ENCODE measurements around the gene SETDB1. TPM values are rescaled to one million over a fixed set of nuclear protein-coding genes. Genes with fewer than 3 reads are reported as not detected.

SETDB1 gene
- total and polyA plus RNA-seq, 2 of the 13 experiments (the other 11 are each of a cell fraction or from before 2014, with no cell fraction given), result 33.1 to 34.6 TPM

- TF ChIP-seq HMGXB4 (CRISPR knock-in tag; IDR thresholded peaks at IDR 0.05; ENCODE audit: borderline replicate concordance in 1 of 2, low read depth in 1 of 2) (peak; percentile 50 to 67; a peak in 2 of 4 replicates), NFIB (CRISPR knock-in tag; IDR thresholded peaks at IDR 0.05; ENCODE audit: borderline replicate concordance) (no peak), HHEX (CRISPR knock-in tag; IDR thresholded peaks at IDR 0.05) (no peak), HOXA3 (CRISPR knock-in tag; IDR thresholded peaks at IDR 0.05) (peak; percentile 79; the same call in 1 of the 2 replicates), PHF21A (CRISPR knock-in tag; IDR thresholded peaks at IDR 0.05) (peak; percentile 83), ZNF567 (CRISPR knock-in tag; IDR thresholded peaks at IDR 0.05; ENCODE audit: borderline replicate concordance) (no peak), ZNF230 (CRISPR knock-in tag; IDR thresholded peaks at IDR 0.05) (peak; percentile 65; the same call in 1 of the 2 replicates), SOX6 (IDR thresholded peaks at IDR 0.05) (no peak), SOX6 (CRISPR knock-in tag; IDR thresholded peaks at IDR 0.05) (peak; percentile 92), ARNT2 (CRISPR knock-in tag; IDR thresholded peaks at IDR 0.05; ENCODE audit: low read depth) (0 out of 2 replicates have a peak, but pooled peaks have one; percentile 30), DR1 (CRISPR knock-in tag; IDR thresholded peaks at IDR 0.05) (no peak), ZNF800 (CRISPR knock-in tag; IDR thresholded peaks at IDR 0.05) (peak; percentile 25; the same call in 1 of the 2 replicates), RCOR2 (CRISPR knock-in tag; IDR thresholded peaks at IDR 0.05) (peak; percentile 81)
- TF ChIP-seq, protein P1, sequence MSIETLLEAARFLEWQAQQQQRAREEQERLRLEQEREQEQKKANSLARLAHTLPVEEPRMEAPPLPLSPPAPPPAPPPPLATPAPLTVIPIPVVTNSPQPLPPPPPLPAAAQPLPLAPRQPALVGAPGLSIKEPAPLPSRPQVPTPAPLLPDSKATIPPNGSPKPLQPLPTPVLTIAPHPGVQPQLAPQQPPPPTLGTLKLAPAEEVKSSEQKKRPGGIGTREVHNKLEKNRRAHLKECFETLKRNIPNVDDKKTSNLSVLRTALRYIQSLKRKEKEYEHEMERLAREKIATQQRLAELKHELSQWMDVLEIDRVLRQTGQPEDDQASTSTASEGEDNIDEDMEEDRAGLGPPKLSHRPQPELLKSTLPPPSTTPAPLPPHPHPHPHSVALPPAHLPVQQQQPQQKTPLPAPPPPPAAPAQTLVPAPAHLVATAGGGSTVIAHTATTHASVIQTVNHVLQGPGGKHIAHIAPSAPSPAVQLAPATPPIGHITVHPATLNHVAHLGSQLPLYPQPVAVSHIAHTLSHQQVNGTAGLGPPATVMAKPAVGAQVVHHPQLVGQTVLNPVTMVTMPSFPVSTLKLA (IDR thresholded peaks at IDR 0.05), result peak; percentile 35
- TF ChIP-seq, protein P2, sequence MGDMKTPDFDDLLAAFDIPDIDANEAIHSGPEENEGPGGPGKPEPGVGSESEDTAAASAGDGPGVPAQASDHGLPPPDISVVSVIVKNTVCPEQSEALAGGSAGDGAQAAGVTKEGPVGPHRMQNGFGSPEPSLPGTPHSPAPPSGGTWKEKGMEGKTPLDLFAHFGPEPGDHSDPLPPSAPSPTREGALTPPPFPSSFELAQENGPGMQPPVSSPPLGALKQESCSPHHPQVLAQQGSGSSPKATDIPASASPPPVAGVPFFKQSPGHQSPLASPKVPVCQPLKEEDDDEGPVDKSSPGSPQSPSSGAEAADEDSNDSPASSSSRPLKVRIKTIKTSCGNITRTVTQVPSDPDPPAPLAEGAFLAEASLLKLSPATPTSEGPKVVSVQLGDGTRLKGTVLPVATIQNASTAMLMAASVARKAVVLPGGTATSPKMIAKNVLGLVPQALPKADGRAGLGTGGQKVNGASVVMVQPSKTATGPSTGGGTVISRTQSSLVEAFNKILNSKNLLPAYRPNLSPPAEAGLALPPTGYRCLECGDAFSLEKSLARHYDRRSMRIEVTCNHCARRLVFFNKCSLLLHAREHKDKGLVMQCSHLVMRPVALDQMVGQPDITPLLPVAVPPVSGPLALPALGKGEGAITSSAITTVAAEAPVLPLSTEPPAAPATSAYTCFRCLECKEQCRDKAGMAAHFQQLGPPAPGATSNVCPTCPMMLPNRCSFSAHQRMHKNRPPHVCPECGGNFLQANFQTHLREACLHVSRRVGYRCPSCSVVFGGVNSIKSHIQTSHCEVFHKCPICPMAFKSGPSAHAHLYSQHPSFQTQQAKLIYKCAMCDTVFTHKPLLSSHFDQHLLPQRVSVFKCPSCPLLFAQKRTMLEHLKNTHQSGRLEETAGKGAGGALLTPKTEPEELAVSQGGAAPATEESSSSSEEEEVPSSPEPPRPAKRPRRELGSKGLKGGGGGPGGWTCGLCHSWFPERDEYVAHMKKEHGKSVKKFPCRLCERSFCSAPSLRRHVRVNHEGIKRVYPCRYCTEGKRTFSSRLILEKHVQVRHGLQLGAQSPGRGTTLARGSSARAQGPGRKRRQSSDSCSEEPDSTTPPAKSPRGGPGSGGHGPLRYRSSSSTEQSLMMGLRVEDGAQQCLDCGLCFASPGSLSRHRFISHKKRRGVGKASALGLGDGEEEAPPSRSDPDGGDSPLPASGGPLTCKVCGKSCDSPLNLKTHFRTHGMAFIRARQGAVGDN (CRISPR knock-in tag; IDR thresholded peaks at IDR 0.05), result peak; percentile 62
These were observed 86.7 kb downstream of the SETDB1 start (continued) for GRCh38 chr1:151012684-151013471.
